Nephron (organoid): Measurements from ENCODE around the gene FRRS1L.

ENCODE experiments used
- H3K27ac Mint-ChIP-seq, 3 experiments: 2 replicates each; pipeline ENCODE4 v1.8.0; 2020; ENCODE audit warnings: mixed read lengths in 3 of 3, mild to moderate bottlenecking in 2 of 3, moderate library complexity in 1 of 3
- H3K27me3 Mint-ChIP-seq: 2 replicates; pipeline ENCODE4 v1.8.0; 2021; ENCODE audit warnings: low read depth, mild to moderate bottlenecking, moderate library complexity, mixed read lengths
- H3K36me3 Mint-ChIP-seq: 2 replicates; pipeline ENCODE4 v1.8.0; 2020; ENCODE audit warnings: low read depth, mixed read lengths
- H3K4me1 Mint-ChIP-seq: 2 replicates; pipeline ENCODE4 v1.8.0; 2020; ENCODE audit warnings: mixed read lengths
- H3K4me3 Mint-ChIP-seq, 3 experiments: 2 replicates each; pipeline ENCODE4 v1.8.0; 2020; ENCODE audit warnings: mild to moderate bottlenecking in 3 of 3, mixed read lengths in 3 of 3, moderate library complexity in 2 of 3
- H3K9me3 Mint-ChIP-seq: 2 replicates; pipeline ENCODE4 v1.8.0; 2020; ENCODE audit warnings: mixed read lengths
- TF ChIP-seq, protein P1 (sequence below), 3 experiments: fragments of 200-600 bp; sonication (generic); IDR thresholded peaks; one replicate each; pipeline ENCODE4 v1.5.0; 2021; ENCODE audit warnings: antibody characterized with exemption in 3 of 3; ENCODE audit not compliant: unreplicated experiment in 3 of 3

The FRRS1L gene, protein sequence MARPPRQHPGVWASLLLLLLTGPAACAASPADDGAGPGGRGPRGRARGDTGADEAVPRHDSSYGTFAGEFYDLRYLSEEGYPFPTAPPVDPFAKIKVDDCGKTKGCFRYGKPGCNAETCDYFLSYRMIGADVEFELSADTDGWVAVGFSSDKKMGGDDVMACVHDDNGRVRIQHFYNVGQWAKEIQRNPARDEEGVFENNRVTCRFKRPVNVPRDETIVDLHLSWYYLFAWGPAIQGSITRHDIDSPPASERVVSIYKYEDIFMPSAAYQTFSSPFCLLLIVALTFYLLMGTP

DNA sequence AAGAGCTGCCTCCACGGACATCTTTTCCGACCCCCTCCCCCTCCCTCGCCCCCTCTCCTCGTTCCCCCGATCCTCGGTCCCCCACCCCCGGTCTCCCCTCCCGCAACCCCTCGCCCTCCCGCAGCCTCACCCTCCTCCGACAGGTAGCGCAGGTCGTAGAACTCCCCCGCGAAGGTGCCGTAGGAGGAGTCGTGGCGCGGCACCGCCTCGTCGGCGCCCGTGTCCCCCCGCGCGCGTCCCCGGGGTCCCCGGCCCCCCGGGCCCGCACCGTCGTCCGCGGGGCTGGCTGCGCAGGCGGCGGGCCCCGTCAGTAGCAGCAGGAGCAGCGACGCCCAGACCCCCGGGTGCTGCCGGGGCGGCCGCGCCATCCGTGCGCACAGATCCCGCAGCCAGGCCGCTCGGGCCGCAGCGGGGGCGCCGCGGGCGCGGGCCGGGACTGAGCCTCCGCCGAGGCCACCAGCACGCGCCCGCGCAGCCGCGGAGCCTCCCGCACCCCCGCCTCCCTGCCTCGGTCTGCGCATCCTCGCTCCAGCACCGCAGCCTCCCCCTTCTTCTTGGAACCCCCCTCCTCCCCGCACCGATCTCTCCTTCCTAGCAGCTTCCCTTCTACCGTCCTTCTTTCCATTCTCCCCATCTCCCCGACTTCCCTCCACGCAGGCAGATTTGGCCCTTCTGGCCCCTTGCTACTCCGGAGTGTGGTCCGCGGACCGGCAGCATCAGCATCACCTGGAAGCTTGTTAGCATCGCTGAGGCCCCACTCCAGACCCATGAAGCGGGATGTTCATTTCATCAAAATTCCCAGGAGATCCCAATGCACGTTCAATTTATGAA is at the start of gene FRRS1L:
Gene FRRS1L, minus strand, starts transcription at position 479 of the 831 bp plus-strand sequence. Its CDS starts 111 bp downstream, at position 368.
- Mint-ChIP-seq H3K36me3 (no peaks in the 10 kb centered on the region), H3K4me3 (peak within 1 kb of the TSS; percentile 80 to 95 (median 88)), H3K4me1 (no peaks in the 10 kb centered on the region), H3K9me3 (peaks cover 6% of the 10 kb centered on the region), H3K27ac (no peak within 1 kb of the TSS), H3K27me3 (peaks cover 58% of the 10 kb centered on the region)
- TF ChIP-seq, protein P1, sequence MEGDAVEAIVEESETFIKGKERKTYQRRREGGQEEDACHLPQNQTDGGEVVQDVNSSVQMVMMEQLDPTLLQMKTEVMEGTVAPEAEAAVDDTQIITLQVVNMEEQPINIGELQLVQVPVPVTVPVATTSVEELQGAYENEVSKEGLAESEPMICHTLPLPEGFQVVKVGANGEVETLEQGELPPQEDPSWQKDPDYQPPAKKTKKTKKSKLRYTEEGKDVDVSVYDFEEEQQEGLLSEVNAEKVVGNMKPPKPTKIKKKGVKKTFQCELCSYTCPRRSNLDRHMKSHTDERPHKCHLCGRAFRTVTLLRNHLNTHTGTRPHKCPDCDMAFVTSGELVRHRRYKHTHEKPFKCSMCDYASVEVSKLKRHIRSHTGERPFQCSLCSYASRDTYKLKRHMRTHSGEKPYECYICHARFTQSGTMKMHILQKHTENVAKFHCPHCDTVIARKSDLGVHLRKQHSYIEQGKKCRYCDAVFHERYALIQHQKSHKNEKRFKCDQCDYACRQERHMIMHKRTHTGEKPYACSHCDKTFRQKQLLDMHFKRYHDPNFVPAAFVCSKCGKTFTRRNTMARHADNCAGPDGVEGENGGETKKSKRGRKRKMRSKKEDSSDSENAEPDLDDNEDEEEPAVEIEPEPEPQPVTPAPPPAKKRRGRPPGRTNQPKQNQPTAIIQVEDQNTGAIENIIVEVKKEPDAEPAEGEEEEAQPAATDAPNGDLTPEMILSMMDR (IDR thresholded peaks at IDR 0.05; ENCODE audit: unreplicated experiment in 3 of 3), result no peak

DNA sequence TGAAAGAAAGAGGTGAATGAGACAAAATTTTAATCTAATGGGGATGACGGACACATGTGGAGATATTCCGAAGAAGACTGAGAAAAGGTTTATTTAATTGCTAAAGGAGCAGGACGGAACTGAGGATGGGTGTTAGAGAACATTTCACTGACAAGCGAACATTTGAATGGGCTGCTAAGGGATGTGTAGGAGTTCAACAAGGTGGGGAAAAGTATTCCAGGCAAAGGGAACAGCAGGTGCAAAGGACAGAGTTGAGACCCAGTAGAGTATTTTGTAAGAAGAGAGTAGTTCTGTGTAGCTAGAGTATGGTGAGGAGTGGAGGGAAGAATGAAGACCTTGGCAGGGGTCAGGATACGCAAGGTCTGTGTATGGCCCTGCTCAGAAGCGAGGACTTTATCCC is 47.4 kb upstream of the FRRS1L start:
- Mint-ChIP-seq H3K4me1 (no peaks in the 10 kb centered on the region), H3K9me3 (no peaks in the 10 kb centered on the region), H3K27me3 (peaks cover 12% of the 10 kb centered on the region), H3K36me3 (no peaks in the 10 kb centered on the region), H3K4me3 (no peak overlapping the region), H3K27ac (no peak overlapping the region)
- TF ChIP-seq, protein P1 (IDR thresholded peaks at IDR 0.05; ENCODE audit: unreplicated experiment in 3 of 3), result no peak

DNA sequence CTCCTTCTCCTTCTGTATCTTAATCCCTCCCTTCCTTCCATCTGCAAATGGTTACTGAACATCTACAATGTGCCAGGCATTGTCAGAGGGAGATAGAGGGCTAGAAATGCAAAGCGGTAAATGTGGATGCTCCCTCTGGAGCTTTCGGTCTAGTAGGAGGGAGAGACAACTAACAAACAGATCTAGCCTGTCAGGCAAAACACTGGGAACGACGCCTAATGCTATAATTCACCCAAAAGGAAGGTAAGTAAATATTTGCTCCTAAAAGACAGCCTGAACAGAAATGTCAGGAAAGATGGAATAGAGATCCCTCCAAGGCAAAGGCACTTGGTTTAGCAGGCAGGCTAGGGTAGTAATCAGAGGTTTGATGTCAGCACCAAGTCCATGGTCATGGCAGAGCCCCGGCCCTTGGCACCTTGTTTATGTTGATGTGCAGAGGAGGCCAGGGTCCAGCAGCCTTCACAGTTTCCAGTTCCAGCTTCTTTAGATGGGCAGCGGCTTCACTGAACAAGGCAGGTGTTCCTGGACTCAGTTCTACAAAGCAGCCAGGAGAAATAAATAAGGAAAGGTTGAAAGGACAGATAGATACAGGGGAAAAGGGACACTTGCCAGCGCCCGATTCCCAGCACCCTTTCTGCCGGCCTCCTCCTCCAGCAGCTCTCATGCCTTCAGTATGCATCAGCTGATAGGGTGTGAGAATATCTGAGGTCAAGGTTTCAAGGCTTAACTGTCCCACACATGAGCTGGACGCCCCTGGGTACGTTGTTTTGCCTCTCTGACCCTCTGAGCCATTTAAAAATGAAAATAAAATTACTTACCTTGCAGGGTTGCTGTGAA is 46.5 kb upstream of the FRRS1L start:
- Mint-ChIP-seq H3K36me3 (no peaks in the 10 kb centered on the region), H3K4me3 (no peak overlapping the region), H3K27me3 (peaks cover 9% of the 10 kb centered on the region), H3K9me3 (no peaks in the 10 kb centered on the region), H3K27ac (no peak overlapping the region), H3K4me1 (no peaks in the 10 kb centered on the region)
- TF ChIP-seq, protein P1 (IDR thresholded peaks at IDR 0.05; ENCODE audit: unreplicated experiment in 3 of 3), result no peak

DNA sequence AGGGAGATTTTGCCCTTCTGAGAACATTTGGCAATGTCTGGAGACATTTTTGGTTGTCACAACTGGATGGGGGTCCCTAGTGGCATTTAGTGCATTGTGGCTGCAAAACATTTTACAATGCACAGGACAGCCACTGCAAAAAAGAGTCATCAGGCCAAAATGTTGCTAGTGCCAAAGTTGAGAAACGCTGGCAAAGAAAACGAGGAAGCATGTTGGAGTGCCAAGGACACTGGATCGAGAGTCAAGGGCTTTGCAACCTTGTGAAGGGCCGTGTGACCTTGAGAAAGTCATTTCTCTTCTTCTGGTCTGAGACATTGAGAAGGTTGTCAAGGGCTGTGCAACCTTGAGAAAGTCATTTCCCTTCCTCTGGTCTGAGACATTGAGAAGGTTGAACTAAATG is 45.7 kb upstream of the FRRS1L start:
- no peak overlapping the region for H3K27ac Mint-ChIP-seq
- H3K4me1 Mint-ChIP-seq, result no peaks in the 10 kb centered on the region
- peaks cover 9% of the 10 kb centered on the region for H3K27me3 Mint-ChIP-seq
- TF ChIP-seq, protein P1 (IDR thresholded peaks at IDR 0.05; ENCODE audit: unreplicated experiment in 3 of 3), result no peak
- no peaks in the 10 kb centered on the region for H3K36me3 Mint-ChIP-seq
- no peaks in the 10 kb centered on the region for H3K9me3 Mint-ChIP-seq
- no peak overlapping the region for H3K4me3 Mint-ChIP-seq

DNA sequence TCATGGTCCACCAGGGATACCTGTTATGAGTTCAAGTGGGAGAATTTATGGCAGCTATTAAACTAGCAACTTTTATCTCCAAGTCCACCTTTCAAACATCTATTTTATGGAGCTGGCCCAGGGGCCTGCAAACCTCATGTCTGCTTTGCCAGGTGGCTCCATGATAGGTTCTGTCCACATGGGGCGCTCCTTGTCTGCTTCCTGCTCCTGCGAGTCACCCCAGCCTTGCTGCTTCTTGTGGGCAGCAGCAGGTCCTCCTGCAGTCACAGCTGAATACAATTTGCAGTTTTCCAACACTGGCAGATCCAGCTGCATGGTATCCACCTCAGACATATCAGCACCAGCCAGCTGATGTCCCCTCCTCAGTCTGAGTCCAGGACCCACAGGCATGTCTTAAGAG is 39.6 kb upstream of the FRRS1L start:
- Mint-ChIP-seq H3K36me3 (no peaks in the 10 kb centered on the region), H3K4me3 (no peak overlapping the region), H3K27ac (no peak overlapping the region), H3K9me3 (no peaks in the 10 kb centered on the region), H3K4me1 (no peaks in the 10 kb centered on the region), H3K27me3 (peaks cover 10% of the 10 kb centered on the region)
- TF ChIP-seq, protein P1 (IDR thresholded peaks at IDR 0.05; ENCODE audit: unreplicated experiment in 3 of 3), result no peak
